ENCODE measurements around the gene DEPP1. TPM values are rescaled to one million over a fixed set of nuclear protein-coding genes. Genes with fewer than 3 reads are reported as not detected.

DEPP1 gene
- total RNA-seq, 1 donor from 2014 or later = 11.1 TPM

GRCh38 chr10:45000138-45000751, 21.6 kb upstream of the DEPP1 start:
- no peaks in the 10 kb centered on the region for H3K9me3 Mint-ChIP-seq
- H3K27ac Mint-ChIP-seq = peak overlapping the region; percentile 97
- H3K36me3 Mint-ChIP-seq = peaks cover 18% of the 10 kb centered on the region
- H3K4me3 Mint-ChIP-seq = peak overlapping the region; percentile 78
- no peak for DNase-seq (ENCODE audit: low spot score in 2 of 2, unreplicated experiment in 2 of 2)
- TF ChIP-seq CTCF (IDR thresholded peaks at IDR 0.05; ENCODE audit: unreplicated experiment) = no peak
- H3K27me3 Mint-ChIP-seq (ENCODE audit: low read depth) = no peaks in the 10 kb centered on the region
- H3K4me1 Mint-ChIP-seq = peaks cover 38% of the 10 kb centered on the region

GRCh38 chr10:44998146-44998631, 19.6 kb upstream of the DEPP1 start:
- H3K27me3 Mint-ChIP-seq (ENCODE audit: low read depth) = no peaks in the 10 kb centered on the region
- H3K4me3 Mint-ChIP-seq = no peak overlapping the region
- no peaks in the 10 kb centered on the region for H3K9me3 Mint-ChIP-seq
- H3K4me1 Mint-ChIP-seq = peaks cover 56% of the 10 kb centered on the region
- no peak overlapping the region for H3K27ac Mint-ChIP-seq
- H3K36me3 Mint-ChIP-seq = peaks cover 1% of the 10 kb centered on the region
- DNase-seq (ENCODE audit: low spot score in 2 of 2, unreplicated experiment in 2 of 2) = no peak
- no peak for TF ChIP-seq CTCF (IDR thresholded peaks at IDR 0.05; ENCODE audit: unreplicated experiment)

- Mint-ChIP-seq H3K27me3 (ENCODE audit: low read depth) (no peaks in the 10 kb centered on the region), H3K27ac (no peak overlapping the region), H3K4me3 (no peak overlapping the region), H3K36me3 (no peaks in the 10 kb centered on the region), H3K4me1 (peaks cover 49% of the 10 kb centered on the region), H3K9me3 (no peaks in the 10 kb centered on the region)
- no peak for DNase-seq (ENCODE audit: low spot score in 2 of 2, unreplicated experiment in 2 of 2)
- no peak for TF ChIP-seq CTCF (IDR thresholded peaks at IDR 0.05; ENCODE audit: unreplicated experiment)
These were observed 18.6 kb upstream of the DEPP1 start for GRCh38 chr10:44997105-44997748.

GRCh38 chr10:44995914-44996669, 17.5 kb upstream of the DEPP1 start:
- no peak for TF ChIP-seq CTCF (IDR thresholded peaks at IDR 0.05; ENCODE audit: unreplicated experiment)
- no peak overlapping the region for H3K4me3 Mint-ChIP-seq
- no peak for DNase-seq (ENCODE audit: low spot score in 2 of 2, unreplicated experiment in 2 of 2)
- peaks cover 2% of the 10 kb centered on the region for H3K36me3 Mint-ChIP-seq
- H3K27ac Mint-ChIP-seq = peak overlapping the region; percentile 83
- no peaks in the 10 kb centered on the region for H3K27me3 Mint-ChIP-seq (ENCODE audit: low read depth)
- peaks cover 47% of the 10 kb centered on the region for H3K4me1 Mint-ChIP-seq
- no peaks in the 10 kb centered on the region for H3K9me3 Mint-ChIP-seq

- no peak overlapping the region for H3K4me3 Mint-ChIP-seq
- no peak for DNase-seq (ENCODE audit: low spot score in 2 of 2, unreplicated experiment in 2 of 2)
- H3K36me3 Mint-ChIP-seq = peaks cover 2% of the 10 kb centered on the region
- H3K4me1 Mint-ChIP-seq = peaks cover 50% of the 10 kb centered on the region
- H3K27ac Mint-ChIP-seq = peak overlapping the region; percentile 83
- H3K9me3 Mint-ChIP-seq = no peaks in the 10 kb centered on the region
- TF ChIP-seq CTCF (IDR thresholded peaks at IDR 0.05; ENCODE audit: unreplicated experiment) = no peak
- H3K27me3 Mint-ChIP-seq (ENCODE audit: low read depth) = no peaks in the 10 kb centered on the region
These were observed 16.9 kb upstream of the DEPP1 start for GRCh38 chr10:44995581-44995913.
